Measurements from ENCODE around the gene FBRSL1. TPM values are rescaled to one million over a fixed set of nuclear protein-coding genes. Genes with fewer than 3 reads are reported as not detected.

Gene FBRSL1
- total and polyA plus RNA-seq, 2 donors (not counting 1 experiment from before 2014, with no cell fraction given), result 62.6 to 112 TPM

DNA sequence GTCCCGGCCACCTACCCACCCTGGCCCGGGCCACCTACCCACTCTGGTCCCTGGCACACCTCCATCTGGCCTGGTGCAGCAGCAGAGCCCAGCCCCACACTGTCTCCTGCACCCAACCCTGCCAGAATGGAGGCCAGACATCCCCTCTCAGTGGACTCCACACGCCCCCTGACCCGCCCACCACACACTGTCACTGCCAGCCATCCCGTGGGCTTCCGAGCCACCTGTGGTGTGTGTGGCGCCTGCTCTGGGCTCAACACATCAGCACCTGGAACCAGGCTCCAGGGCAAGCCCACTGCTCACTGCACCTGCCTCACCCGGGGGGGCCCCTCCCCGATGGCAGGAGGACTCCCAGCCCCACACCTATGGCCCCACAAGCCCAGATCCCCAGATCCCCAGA, 50.5 kb downstream of the FBRSL1 start:
- Histone ChIP-seq H3K9ac (ENCODE audit: low read length) (no peak overlapping the region), H3K9me3 (ENCODE audit: control extremely low read depth in 1 of 3, control insufficient read depth in 2 of 3, insufficient read depth in 1 of 3, low read length in 2 of 3) (peaks cover 0 to 16% (median 7%) of the 10 kb centered on the region in 3 donors), H2AFZ (ENCODE audit: insufficient read depth, low read depth, low read length, poor library complexity, severe bottlenecking) (no peak overlapping the region), H3K27me3 (replicated peaks in 1 of 4; ENCODE audit: control extremely low read depth in 1 of 4, control insufficient read depth in 3 of 4, insufficient read depth in 4 of 4, low read length in 3 of 4) (no peaks in the 10 kb centered on the region), H3K4me3 (ENCODE audit: control extremely low read depth in 1 of 5, extremely low read depth in 1 of 5, insufficient read depth in 1 of 5, low read depth in 2 of 5, low read length in 4 of 5) (no peak overlapping the region), H4K20me1 (ENCODE audit: control insufficient read depth, insufficient read depth, low read length, poor library complexity, severe bottlenecking) (peaks cover 44% of the 10 kb centered on the region), H3K4me1 (ENCODE audit: control insufficient read depth in 2 of 2, insufficient read depth in 2 of 2, low read length in 2 of 2) (no peaks in the 10 kb centered on the region), H3K79me2 (ENCODE audit: control insufficient read depth, insufficient read depth, low read length) (peaks cover 17% of the 10 kb centered on the region), H3K27ac (ENCODE audit: low read length in 2 of 2) (no peak overlapping the region), H3K36me3 (replicated peaks in 1 of 2; ENCODE audit: control extremely low read depth in 1 of 2, control insufficient read depth in 1 of 2, extremely low read depth in 1 of 2, insufficient read depth in 2 of 2, low read length in 1 of 2) (peaks cover 0 to 2% of the 10 kb centered on the region in 2 experiments), H3K4me2 (replicated peaks; ENCODE audit: low read depth, low read length, poor library complexity, severe bottlenecking) (no peak overlapping the region)
- POLR2A ChIA-PET, result no interaction called here
- no peaks in the 10 kb centered on the region for H3K27me3 Mint-ChIP-seq
- H3K9me3 Mint-ChIP-seq (ENCODE audit: insufficient read depth), result peaks cover 7% of the 10 kb centered on the region
- H3K4me3 Mint-ChIP-seq, result no peak overlapping the region
- CTCF ChIA-PET, result no interaction called here
- WGBS (ENCODE audit: insufficient coverage), result 93% methylated on average over 9 of the region's 9 CpGs
- intact Hi-C loops (cut with micrococcal nuclease), result no loop called here
- ATAC-seq (ENCODE audit: low read depth), result no peak
- no peak for DNase-seq
- H3K4me1 Mint-ChIP-seq, result peaks cover 7% of the 10 kb centered on the region
- no peak overlapping the region for H3K27ac Mint-ChIP-seq
- TF ChIP-seq EZH2 (IDR thresholded peaks at IDR 0.05; ENCODE audit: borderline replicate concordance, insufficient read depth, low read depth, low read length, poor library complexity, severe bottlenecking), result no peak
- TF ChIP-seq, protein P1, sequence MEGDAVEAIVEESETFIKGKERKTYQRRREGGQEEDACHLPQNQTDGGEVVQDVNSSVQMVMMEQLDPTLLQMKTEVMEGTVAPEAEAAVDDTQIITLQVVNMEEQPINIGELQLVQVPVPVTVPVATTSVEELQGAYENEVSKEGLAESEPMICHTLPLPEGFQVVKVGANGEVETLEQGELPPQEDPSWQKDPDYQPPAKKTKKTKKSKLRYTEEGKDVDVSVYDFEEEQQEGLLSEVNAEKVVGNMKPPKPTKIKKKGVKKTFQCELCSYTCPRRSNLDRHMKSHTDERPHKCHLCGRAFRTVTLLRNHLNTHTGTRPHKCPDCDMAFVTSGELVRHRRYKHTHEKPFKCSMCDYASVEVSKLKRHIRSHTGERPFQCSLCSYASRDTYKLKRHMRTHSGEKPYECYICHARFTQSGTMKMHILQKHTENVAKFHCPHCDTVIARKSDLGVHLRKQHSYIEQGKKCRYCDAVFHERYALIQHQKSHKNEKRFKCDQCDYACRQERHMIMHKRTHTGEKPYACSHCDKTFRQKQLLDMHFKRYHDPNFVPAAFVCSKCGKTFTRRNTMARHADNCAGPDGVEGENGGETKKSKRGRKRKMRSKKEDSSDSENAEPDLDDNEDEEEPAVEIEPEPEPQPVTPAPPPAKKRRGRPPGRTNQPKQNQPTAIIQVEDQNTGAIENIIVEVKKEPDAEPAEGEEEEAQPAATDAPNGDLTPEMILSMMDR (IDR thresholded peaks at IDR 0.05), result no peak

DNA sequence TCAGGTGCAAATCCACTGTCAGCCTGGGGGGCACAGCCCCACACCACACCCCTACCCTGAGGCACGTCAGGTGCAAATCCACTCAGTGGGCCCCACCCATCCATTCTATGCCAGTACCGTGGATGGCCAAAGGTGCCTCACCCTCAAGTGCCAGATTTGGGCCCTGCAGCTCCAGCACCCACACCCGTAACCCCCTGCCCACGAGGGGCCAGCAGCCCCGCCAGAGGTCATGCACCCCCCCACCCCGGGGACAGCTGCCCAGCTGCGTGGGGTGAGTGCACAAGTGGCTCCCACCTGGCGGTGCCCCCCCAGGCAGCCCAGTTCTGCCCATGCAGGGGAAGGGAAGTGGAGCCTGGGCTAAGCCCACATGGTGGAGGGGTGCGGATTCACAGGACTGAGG, 51.2 kb downstream of the FBRSL1 start:
- peaks cover 52% of the 10 kb centered on the region for H4K20me1 ChIP-seq (ENCODE audit: control insufficient read depth, insufficient read depth, low read length, poor library complexity, severe bottlenecking)
- peaks cover 19% of the 10 kb centered on the region for H3K79me2 ChIP-seq (ENCODE audit: control insufficient read depth, insufficient read depth, low read length)
- H3K4me3 ChIP-seq (ENCODE audit: control extremely low read depth in 1 of 5, extremely low read depth in 1 of 5, insufficient read depth in 1 of 5, low read depth in 2 of 5, low read length in 4 of 5), result no peak overlapping the region
- ATAC-seq (ENCODE audit: low read depth) (no peak), DNase-seq (no peak)
- POLR2A ChIA-PET, result no interaction called here
- H3K4me1 ChIP-seq (ENCODE audit: control insufficient read depth in 2 of 2, insufficient read depth in 2 of 2, low read length in 2 of 2), result no peaks in the 10 kb centered on the region
- no peak overlapping the region for H3K4me2 ChIP-seq (replicated peaks; ENCODE audit: low read depth, low read length, poor library complexity, severe bottlenecking)
- H3K9ac ChIP-seq (ENCODE audit: low read length), result no peak overlapping the region
- TF ChIP-seq EZH2 (IDR thresholded peaks at IDR 0.05; ENCODE audit: borderline replicate concordance, insufficient read depth, low read depth, low read length, poor library complexity, severe bottlenecking), result no peak
- TF ChIP-seq, protein P1 (IDR thresholded peaks at IDR 0.05), result no peak
- peaks cover 7% of the 10 kb centered on the region for H3K4me1 Mint-ChIP-seq
- no peak overlapping the region for H3K27ac ChIP-seq (ENCODE audit: low read length in 2 of 2)
- WGBS (ENCODE audit: insufficient coverage), result 96% methylated on average over 9 of the region's 9 CpGs
- CTCF ChIA-PET, result interaction anchor here (1.0 kb wide), 1 partner anchor 22 kb away, joined by 3 read pairs; no protein-coding TSS in a partner anchor
- peaks cover 0 to 2% of the 10 kb centered on the region in 2 experiments for H3K36me3 ChIP-seq (replicated peaks in 1 of 2; ENCODE audit: control extremely low read depth in 1 of 2, control insufficient read depth in 1 of 2, extremely low read depth in 1 of 2, insufficient read depth in 2 of 2, low read length in 1 of 2)
- H3K27ac Mint-ChIP-seq, result no peak overlapping the region
- intact Hi-C loops (cut with micrococcal nuclease), result no loop called here
- H3K27me3 ChIP-seq (replicated peaks in 1 of 4; ENCODE audit: control extremely low read depth in 1 of 4, control insufficient read depth in 3 of 4, insufficient read depth in 4 of 4, low read length in 3 of 4), result no peaks in the 10 kb centered on the region
- no peaks in the 10 kb centered on the region for H3K27me3 Mint-ChIP-seq
- H3K9me3 ChIP-seq (ENCODE audit: control extremely low read depth in 1 of 3, control insufficient read depth in 2 of 3, insufficient read depth in 1 of 3, low read length in 2 of 3), result peaks cover 0 to 10% (median 4%) of the 10 kb centered on the region in 3 donors
- no peak overlapping the region for H2AFZ ChIP-seq (ENCODE audit: insufficient read depth, low read depth, low read length, poor library complexity, severe bottlenecking)
- H3K4me3 Mint-ChIP-seq, result no peak overlapping the region
- H3K9me3 Mint-ChIP-seq (ENCODE audit: insufficient read depth), result peaks cover 2% of the 10 kb centered on the region
